RWPE1 (cell line): ENCODE measurements around the gene PRKAR1A.
A peak's percentile ranks its signal among the peaks of the same experiment; 100 is the strongest.

Experiments used
- CTCF ChIA-PET: fragments of 350-600 bp; sonication (Branson Sonifier 250); formaldehyde crosslinking; extraction: SDS; loops from one replicate; lab custom pipeline; 2021; lab: Yijun Ruan, JAX
- POLR2A ChIA-PET: fragments of 400-600 bp; formaldehyde crosslinking; extraction: SDS; loops from one replicate; lab custom pipeline; 2020; ENCODE audit warnings: antibody characterized with exemption; ENCODE audit not compliant: low non-redundant PET; lab: Yijun Ruan, JAX
- DNase-seq: peaks from one replicate; pipeline ENCODE4 v3.0.0; 2012; ENCODE audit warnings: low spot score
- H3K27ac ChIP-seq: fragments of 450-650 bp; 2 replicates; pipeline ENCODE4 v1.5.1; 2017
- TF ChIP-seq, protein P1 (sequence below): fragments of 450-650 bp; conservative IDR thresholded peaks from 2 replicates; pipeline ENCODE4 v1.5.1; 2017; ENCODE audit warnings: low read depth, mild to moderate bottlenecking

Gene PRKAR1A

DNA sequence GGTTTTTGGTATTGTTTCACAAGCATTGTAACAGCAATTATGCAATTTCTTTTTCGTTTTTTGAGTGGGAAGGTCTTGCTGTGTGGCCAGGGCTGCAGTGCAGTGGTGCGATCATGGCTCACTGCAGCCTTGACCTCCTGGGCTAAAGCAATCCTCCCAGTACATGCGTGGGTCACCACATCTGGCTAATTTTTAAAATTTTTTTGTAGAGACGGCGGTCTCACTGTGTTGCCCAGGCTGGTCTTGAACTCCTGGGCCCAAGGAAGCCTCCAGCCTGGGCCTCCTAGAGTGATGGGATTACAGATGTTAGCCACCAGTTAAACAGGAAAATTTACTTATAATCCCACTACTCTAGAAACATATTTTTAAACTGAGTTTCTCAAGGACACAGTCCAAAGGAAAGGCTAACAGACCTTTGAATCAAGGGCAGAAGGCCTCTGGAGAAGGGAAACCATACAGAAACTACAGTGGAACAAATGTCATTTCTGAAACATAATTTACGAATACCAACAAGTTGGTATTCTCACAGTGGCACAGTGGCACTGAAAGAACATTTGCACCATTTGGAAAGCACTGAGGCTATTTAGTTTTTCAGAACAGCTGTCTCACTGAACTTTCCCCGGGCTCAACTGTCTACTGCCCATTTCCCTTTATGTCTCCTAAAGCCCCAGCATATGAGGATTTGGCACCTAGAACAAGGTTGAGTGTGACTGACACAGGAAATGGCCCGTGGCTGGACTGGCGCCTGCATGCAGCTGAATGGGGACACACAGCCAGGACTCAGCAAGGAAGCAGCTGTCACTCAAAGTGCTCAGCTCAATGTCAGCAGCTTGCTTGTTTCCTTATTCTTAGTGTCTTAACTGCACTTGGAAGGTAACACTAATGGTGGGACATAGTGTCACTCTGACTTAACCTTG is 2.8 kb upstream of the PRKAR1A start:
- DNase-seq: no peak
- H3K27ac ChIP-seq: peak overlapping the region; percentile 63
- TF ChIP-seq, protein P1, sequence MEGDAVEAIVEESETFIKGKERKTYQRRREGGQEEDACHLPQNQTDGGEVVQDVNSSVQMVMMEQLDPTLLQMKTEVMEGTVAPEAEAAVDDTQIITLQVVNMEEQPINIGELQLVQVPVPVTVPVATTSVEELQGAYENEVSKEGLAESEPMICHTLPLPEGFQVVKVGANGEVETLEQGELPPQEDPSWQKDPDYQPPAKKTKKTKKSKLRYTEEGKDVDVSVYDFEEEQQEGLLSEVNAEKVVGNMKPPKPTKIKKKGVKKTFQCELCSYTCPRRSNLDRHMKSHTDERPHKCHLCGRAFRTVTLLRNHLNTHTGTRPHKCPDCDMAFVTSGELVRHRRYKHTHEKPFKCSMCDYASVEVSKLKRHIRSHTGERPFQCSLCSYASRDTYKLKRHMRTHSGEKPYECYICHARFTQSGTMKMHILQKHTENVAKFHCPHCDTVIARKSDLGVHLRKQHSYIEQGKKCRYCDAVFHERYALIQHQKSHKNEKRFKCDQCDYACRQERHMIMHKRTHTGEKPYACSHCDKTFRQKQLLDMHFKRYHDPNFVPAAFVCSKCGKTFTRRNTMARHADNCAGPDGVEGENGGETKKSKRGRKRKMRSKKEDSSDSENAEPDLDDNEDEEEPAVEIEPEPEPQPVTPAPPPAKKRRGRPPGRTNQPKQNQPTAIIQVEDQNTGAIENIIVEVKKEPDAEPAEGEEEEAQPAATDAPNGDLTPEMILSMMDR: no peak
- CTCF ChIA-PET: no interaction called here
- POLR2A ChIA-PET: no interaction called here

GRCh38 chr17:68511254-68511670 is 968 bp upstream of the PRKAR1A start:
- TF ChIP-seq, protein P1: no peak
- ChIA-PET CTCF (interaction anchor here (0.6 to 0.7 kb wide), 2 partner anchors 49 to 82 kb away, joined by 3 to 4 read pairs; no protein-coding TSS in a partner anchor), POLR2A (interaction anchor here (0.6 kb wide), 1 partner anchor 543 kb away, joined by 4 read pairs; no protein-coding TSS in a partner anchor)
- H3K27ac ChIP-seq: peak overlapping the region; percentile 94
- no peak for DNase-seq

DNA sequence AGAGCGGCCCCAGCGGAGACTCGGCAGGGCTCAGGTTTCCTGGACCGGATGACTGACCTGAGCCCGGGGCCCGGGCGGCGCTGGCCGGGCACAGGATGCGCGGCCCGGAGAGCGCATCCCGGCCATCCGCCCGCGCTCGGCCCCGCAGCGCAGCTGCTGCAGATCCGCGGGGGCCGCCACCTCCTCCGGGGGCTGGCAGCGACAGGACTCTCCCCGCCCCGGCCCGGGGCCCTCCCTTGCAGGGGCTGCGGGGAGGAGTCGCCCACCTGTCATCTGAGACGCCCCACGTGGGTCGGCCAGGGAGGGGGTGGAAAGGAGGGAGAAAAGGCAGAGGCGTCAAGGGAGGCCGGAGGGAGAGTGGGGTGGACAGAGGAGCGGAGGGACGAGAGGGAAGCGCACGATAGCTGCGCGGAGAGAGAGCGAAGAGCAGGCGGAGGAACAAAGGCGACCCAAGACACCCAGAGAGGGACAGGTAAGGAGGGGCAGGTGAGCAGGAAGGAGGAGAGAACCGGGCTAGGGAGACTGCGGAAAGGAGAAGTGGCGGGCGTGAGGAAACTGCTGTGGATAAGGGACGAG is 471 bp upstream of the PRKAR1A start:
- DNase-seq: peak; percentile 55

DNA sequence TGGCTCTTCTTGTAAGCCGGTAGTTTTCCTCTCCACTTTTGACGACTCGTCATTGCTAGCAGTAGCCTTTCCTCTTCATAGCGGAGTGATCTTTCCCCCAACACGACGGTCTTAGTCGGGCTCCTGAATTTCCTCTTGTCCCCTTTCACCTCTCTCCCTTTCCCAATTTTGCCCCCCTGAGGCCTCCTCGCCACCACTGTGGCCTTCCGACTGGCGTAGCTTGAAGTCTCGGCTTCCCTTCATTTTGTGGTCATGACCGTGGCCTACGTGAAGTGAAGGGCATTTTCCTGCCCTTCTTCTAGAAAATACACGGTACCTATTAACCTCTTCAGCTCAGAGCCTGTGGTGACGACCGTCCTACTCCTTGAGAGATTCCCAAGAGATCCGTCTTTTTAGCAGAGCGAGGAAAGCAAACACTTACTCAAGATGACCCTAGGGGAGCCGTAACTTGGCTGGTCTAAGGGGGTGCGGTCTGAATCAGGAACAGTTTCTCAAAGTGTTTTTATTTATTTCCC is 787 bp downstream of the PRKAR1A start:
- ChIA-PET CTCF (interaction anchor here (0.7 kb wide), 1 partner anchor 1085 kb away, joined by 3 read pairs; no protein-coding TSS in a partner anchor), POLR2A (no interaction called here)
- TF ChIP-seq, protein P1: no peak
- peak; percentile 24 for DNase-seq
- H3K27ac ChIP-seq: peak overlapping the region; percentile 94

More for the DNA sequence above, 471 bp upstream of the PRKAR1A start:
- CTCF ChIA-PET: interaction anchor here (0.7 kb wide), 1 partner anchor 50 kb away, joined by 3 read pairs; no protein-coding TSS in a partner anchor
- POLR2A ChIA-PET: no interaction called here
- peak overlapping the region; percentile 94 for H3K27ac ChIP-seq
- TF ChIP-seq, protein P1: no peak

DNA sequence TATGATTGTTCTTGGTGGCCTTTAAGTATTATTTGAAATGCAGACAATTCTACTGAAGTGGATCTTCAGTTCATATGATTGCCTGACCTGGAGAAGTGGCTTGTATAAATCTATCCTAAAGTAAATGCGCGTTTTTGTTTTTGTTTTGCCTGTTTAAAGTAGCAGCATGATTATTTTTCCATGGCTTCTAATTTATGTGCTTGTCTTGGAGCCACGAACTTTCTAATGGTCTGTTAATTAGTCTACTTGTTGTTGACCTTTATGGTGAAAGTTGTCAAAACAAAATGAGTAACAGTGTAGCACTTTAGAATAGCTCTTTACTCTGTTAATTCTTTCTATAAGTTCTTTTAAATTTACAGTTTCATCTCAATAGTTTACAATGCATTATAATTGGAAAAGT is 1.7 kb downstream of the PRKAR1A start:
- ChIA-PET CTCF (no interaction called here), POLR2A (no interaction called here)
- DNase-seq: no peak
- H3K27ac ChIP-seq: no peak overlapping the region
- TF ChIP-seq, protein P1: no peak

DNA sequence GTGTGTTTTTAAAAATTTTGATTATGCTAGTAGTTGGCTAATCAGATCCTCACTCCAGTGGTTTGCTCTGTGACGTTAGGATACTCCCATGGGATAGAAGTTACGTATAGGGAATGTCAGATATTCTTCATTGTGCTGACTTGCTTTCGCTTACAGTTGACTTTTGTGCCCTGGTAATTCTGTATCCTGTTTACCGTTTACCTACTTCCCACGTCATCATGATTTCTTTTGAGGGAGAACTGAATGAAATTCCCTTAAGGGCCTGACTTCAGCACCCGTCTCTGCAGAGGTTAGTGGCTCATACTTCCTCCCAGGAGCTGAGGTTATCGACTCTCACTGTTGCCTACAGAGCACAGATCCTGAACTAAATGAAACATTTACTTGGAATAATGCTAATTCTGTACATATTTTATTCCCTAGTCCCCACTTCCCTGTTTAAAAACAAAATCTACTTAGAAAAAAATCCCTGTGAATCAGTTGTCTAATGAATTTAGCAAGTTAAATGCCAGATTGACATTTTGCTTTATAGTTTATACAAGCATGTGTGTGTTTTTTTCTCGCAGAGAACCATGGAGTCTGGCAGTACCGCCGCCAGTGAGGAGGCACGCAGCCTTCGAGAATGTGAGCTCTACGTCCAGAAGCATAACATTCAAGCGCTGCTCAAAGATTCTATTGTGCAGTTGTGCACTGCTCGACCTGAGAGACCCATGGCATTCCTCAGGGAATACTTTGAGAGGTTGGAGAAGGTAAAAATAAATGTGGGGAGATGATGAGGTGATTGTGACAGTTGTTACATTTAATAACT is 2.8 kb downstream of the PRKAR1A start:
- DNase-seq: peak; percentile 32
- POLR2A ChIA-PET: no interaction called here
- no peak overlapping the region for H3K27ac ChIP-seq
- CTCF ChIA-PET: no interaction called here
- TF ChIP-seq, protein P1: no peak
